Mesenteric fat pad (tissue), 1 donor: Measurements from ENCODE around the gene VSIG10L2. TPM values are rescaled to one million over a fixed set of nuclear protein-coding genes. Genes with fewer than 3 reads are reported as not detected.

Experiments used
- DNase-seq: peaks from one replicate; pipeline ENCODE4 v3.0.0-alpha.2; 2020; ENCODE audit warnings: low spot score
- total RNA-seq: library from RNA; stranded (reverse); fragmentation: NEBNext Ultra II Directional; extraction: Animal tissue kit (Norgen Biotek cat#: 25700); gene quantifications from one replicate; pipeline ENCODE4 v1.2.1, GENCODE V29; 2021
- donor health status: DM: yes; HTN: yes; CAD: no.

VSIG10L2 gene
- total RNA-seq, 1 donor from 2014 or later, result not detected

GRCh38 chr11:125999234-125999880 lies 53.5 kb downstream of the VSIG10L2 start:
- DNase-seq, result no peak

GRCh38 chr11:126002181-126002580 lies 56.3 kb downstream of the VSIG10L2 start:
- DNase-seq, result no peak

Other genes with a start within 250 kb of the VSIG10L2 start
- gene PATE1, start 199.8 kb upstream of the VSIG10L2 start, total RNA-seq, result not detected
- gene PATE2, start 167.2 kb upstream of the VSIG10L2 start, total RNA-seq, result not detected
- not detected for gene PATE3, start 157.9 kb upstream of the VSIG10L2 start, total RNA-seq
- gene PATE4, start 112.7 kb upstream of the VSIG10L2 start, total RNA-seq, result not detected
- gene HYLS1, start 58.4 kb upstream of the VSIG10L2 start, total RNA-seq, result 3.7 TPM
- gene PUS3, start 42.8 kb upstream of the VSIG10L2 start, total RNA-seq, result 12.1 TPM
- not detected for gene DDX25, start 41.5 kb upstream of the VSIG10L2 start, total RNA-seq
- gene CDON, start 116.8 kb downstream of the VSIG10L2 start, total RNA-seq, result 12.0 TPM